HL-60 (cell line): Measurements from ENCODE around the gene LIMK2.
"Not testable (repeated sequence)": the region's sequence is repeated elsewhere in the genome, so short reads cannot be mapped to it uniquely, and the experiment has no call there.

ENCODE experiments used
- DNase-seq, 2 experiments: peaks; one replicate each; pipeline ENCODE4 v3.0.0-alpha.2; 2010 to 2020; ENCODE audit warnings: low read depth in 1 of 2, low spot score in 1 of 2
- H3K27ac ChIP-seq: fragments of 250-450 bp; sonication (Bioruptor Pico); replicated peaks from 2 replicates; pipeline ENCODE4 v1.5.1; 2020; ENCODE audit warnings: mild to moderate bottlenecking, moderate library complexity
- H3K27me3 ChIP-seq: fragments of 250-450 bp; sonication (Bioruptor Pico); 2 replicates; pipeline ENCODE4 v1.5.1; 2021; ENCODE audit warnings: mild to moderate bottlenecking, moderate library complexity; ENCODE audit not compliant: insufficient read depth, poor library complexity, severe bottlenecking
- H3K4me3 ChIP-seq: replicated peaks from 2 replicates; pipeline ENCODE4 v1.5.1; 2011; ENCODE audit warnings: mild to moderate bottlenecking, control low read depth, low read length; ENCODE audit not compliant: insufficient read depth
- GABPA ChIP-seq: IDR thresholded peaks from 2 replicates; pipeline ENCODE4 v1.6.1; 2012; ENCODE audit warnings: low read depth
- POLR2AphosphoS5 ChIP-seq: IDR thresholded peaks from 2 replicates; pipeline ENCODE4 v1.6.1; 2012; ENCODE audit warnings: low read depth
- SPI1 ChIP-seq: IDR thresholded peaks from 2 replicates; pipeline ENCODE4 v1.6.1; 2012; ENCODE audit warnings: low read depth, mild to moderate bottlenecking, borderline replicate concordance
- TF ChIP-seq, protein P1 (sequence below): IDR thresholded peaks from 2 replicates; pipeline ENCODE4 v1.6.1; 2012; ENCODE audit warnings: low read depth; ENCODE audit not compliant: insufficient replicate concordance
- TF ChIP-seq, protein P2 (sequence below): IDR thresholded peaks from one replicate; pipeline ENCODE4 v1.5.1; 2011; ENCODE audit warnings: low read length, control low read depth, inconsistent platforms; ENCODE audit not compliant: insufficient read depth

Gene LIMK2

DNA sequence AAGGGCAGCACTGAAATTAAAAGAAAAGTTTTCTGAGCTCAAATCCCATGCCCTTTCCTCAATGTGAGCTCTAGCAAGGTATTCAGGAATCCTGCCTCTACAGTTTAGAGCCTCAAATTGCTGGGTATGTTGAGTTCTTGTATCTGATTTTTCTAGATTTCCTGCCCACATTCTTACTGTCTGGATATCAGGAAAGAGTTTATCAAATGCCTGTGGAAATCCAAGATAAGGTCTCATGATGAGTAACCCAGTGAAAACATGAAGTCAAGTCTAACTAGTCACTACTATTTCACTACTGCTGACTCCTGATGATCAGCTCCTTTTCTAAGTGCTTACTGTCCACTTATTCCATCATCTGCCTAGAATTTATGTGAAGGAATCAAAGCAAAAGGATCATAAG, 29.8 kb downstream of the LIMK2 start:
- Histone ChIP-seq H3K27ac (no peak overlapping the region), H3K4me3 (no peak overlapping the region), H3K27me3 (no peaks in the 10 kb centered on the region)
- no peak for DNase-seq
- TF ChIP-seq GABPA: no peak

DNA sequence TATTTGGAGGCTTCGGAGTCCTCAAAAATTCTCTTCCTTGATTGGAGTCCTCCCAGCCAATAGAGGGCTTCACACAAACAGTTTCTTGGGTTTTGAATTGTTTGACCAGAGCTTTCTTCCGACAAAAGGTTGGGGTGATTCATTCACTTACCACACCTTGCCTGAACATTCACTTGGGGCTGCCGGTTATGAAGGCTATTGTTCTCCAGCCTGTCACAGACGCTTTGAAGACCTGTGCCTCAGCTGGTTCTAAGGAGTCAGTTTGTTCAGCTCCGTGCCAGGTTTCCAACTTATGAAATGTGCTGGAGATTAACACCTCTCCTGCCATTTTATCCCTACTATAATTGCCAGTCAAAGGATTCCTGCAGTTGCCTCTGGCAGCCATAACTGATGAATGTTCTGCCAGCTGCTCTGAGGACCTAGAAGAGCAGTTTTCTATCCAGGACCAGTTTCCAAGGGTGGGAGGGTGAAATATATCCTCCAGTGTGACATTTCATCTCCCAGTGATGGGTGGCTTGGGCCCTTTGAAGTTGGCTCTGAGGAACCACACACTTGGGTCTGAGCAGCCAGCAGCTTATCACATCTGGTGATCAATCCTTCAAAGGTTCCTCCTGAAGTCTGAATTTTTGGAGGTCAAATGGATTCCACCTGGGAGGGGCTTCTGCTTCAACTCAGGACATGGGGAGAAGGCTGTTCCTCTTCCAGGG, 31.4 kb downstream of the LIMK2 start:
- Histone ChIP-seq H3K27ac (no peak overlapping the region), H3K4me3 (no peak overlapping the region), H3K27me3 (no peaks in the 10 kb centered on the region)
- DNase-seq: no peak
- TF ChIP-seq, protein P1, sequence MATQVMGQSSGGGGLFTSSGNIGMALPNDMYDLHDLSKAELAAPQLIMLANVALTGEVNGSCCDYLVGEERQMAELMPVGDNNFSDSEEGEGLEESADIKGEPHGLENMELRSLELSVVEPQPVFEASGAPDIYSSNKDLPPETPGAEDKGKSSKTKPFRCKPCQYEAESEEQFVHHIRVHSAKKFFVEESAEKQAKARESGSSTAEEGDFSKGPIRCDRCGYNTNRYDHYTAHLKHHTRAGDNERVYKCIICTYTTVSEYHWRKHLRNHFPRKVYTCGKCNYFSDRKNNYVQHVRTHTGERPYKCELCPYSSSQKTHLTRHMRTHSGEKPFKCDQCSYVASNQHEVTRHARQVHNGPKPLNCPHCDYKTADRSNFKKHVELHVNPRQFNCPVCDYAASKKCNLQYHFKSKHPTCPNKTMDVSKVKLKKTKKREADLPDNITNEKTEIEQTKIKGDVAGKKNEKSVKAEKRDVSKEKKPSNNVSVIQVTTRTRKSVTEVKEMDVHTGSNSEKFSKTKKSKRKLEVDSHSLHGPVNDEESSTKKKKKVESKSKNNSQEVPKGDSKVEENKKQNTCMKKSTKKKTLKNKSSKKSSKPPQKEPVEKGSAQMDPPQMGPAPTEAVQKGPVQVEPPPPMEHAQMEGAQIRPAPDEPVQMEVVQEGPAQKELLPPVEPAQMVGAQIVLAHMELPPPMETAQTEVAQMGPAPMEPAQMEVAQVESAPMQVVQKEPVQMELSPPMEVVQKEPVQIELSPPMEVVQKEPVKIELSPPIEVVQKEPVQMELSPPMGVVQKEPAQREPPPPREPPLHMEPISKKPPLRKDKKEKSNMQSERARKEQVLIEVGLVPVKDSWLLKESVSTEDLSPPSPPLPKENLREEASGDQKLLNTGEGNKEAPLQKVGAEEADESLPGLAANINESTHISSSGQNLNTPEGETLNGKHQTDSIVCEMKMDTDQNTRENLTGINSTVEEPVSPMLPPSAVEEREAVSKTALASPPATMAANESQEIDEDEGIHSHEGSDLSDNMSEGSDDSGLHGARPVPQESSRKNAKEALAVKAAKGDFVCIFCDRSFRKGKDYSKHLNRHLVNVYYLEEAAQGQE: no peak
- TF ChIP-seq POLR2AphosphoS5 (no peak), GABPA (no peak), SPI1 (no peak)
- TF ChIP-seq, protein P2, sequence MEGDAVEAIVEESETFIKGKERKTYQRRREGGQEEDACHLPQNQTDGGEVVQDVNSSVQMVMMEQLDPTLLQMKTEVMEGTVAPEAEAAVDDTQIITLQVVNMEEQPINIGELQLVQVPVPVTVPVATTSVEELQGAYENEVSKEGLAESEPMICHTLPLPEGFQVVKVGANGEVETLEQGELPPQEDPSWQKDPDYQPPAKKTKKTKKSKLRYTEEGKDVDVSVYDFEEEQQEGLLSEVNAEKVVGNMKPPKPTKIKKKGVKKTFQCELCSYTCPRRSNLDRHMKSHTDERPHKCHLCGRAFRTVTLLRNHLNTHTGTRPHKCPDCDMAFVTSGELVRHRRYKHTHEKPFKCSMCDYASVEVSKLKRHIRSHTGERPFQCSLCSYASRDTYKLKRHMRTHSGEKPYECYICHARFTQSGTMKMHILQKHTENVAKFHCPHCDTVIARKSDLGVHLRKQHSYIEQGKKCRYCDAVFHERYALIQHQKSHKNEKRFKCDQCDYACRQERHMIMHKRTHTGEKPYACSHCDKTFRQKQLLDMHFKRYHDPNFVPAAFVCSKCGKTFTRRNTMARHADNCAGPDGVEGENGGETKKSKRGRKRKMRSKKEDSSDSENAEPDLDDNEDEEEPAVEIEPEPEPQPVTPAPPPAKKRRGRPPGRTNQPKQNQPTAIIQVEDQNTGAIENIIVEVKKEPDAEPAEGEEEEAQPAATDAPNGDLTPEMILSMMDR: no peak

DNA sequence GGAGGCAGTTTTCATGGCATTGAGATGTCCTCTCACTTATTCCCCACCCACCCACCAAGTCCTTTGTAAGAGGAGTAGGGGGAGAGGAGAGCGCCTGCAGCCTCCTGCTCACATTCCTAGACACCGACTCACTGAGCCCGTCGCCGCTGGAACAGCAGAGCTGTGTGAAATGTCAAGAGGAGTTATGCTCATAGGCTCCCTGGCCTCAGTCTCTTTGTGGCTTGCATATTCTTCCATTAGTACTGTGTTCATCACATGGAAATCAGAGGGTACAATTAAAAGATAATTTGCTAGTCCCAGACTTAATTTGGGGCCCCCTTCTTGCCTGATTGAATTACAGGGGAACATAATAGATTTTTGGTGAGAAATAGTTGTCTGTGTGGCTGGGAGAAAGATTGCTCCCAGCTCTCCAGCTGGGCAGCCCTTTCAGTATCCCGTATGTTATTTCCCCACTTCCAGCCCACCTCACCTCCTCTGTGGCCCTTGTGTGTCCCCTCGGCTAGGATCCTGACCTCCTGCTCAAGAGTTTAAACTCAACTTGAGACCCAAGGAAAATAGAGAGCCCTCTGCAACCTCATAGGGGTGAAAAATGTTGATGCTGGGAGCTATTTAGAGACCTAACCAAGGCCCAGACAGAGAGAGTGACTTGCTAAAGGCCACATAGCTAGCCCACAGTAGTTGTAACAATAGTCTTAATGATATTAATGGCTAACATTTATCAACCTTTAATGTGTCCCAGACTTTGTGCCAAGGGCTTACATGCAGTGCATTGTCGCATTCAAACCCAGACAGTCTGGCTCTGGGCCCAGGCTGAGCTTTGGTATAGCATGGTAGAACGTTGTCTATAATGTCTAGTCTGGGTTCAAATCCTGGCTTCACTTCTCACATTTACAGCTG, 32.2 kb downstream of the LIMK2 start:
- no peak overlapping the region for H3K27ac ChIP-seq
- no peaks in the 10 kb centered on the region for H3K27me3 ChIP-seq
- H3K4me3 ChIP-seq: no peak overlapping the region
- no peak for DNase-seq
- TF ChIP-seq, protein P1: no peak
- TF ChIP-seq, protein P2: no peak
- TF ChIP-seq GABPA (no peak), SPI1 (no peak), POLR2AphosphoS5 (no peak)

DNA sequence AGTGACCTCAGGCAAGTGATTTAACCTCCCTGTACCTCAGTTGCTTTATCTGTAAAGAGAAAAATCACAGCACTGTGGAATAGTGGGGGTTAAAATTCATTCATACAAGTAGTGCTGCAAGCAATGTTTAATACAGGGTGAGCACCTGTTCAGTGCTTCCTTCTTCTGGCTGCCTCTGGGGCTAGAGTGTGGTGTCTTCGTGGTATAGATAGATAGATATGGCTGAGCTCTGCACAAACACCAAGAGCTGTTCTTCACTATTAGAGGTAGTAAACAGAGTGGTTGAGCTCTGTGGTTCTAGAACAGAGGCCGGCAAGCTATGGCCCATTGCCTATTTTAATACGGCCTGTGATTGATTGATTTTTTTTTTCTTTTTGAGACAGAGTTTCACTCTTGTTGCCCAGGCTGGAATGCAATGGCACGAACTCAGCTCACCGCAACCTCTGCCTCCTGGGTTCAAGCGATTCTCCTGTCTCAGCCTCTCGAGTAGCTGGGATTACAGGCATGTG, 32.9 kb downstream of the LIMK2 start:
- DNase-seq: peak in 1 of 2 experiments; percentile 14
- H3K27ac ChIP-seq: no peak overlapping the region
- TF ChIP-seq, protein P2: no peak
- TF ChIP-seq GABPA: no peak
- TF ChIP-seq SPI1: no peak
- no peak for TF ChIP-seq POLR2AphosphoS5
- TF ChIP-seq, protein P1: no peak
- no peaks in the 10 kb centered on the region for H3K27me3 ChIP-seq
- H3K4me3 ChIP-seq: no peak overlapping the region

DNA sequence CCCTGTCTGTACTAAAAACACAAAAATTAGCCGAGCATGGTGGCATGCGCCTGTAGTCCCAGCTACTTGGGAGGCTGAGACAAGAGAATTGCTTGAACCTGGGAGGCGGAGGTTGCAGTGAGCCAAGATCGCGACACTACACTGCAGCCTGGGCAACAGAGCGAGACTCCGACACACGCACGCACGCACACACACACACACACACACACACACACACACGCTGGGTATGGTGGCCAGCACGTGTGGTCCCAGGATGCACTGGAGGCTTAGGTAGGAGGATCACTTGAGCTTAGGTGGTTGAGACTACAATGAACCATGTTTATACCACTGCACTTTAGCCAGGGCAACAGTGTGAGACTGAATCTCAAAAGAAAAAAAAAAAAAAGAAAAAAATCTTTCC, 33.9 kb downstream of the LIMK2 start:
- not testable (repeated sequence) for H3K4me3 ChIP-seq, H3K27ac ChIP-seq, H3K27me3 ChIP-seq, DNase-seq
